ENCODE data around the gene MAP2K2. TPM values are rescaled to one million over a fixed set of nuclear protein-coding genes. Genes with fewer than 3 reads are reported as not detected.
A peak's percentile ranks its signal among the peaks of the same experiment; 100 is the strongest.

The MAP2K2 gene
- total and polyA plus RNA-seq, 2 donors (not counting 1 experiment from before 2014, with no cell fraction given), result 138 to 181 TPM

DNA sequence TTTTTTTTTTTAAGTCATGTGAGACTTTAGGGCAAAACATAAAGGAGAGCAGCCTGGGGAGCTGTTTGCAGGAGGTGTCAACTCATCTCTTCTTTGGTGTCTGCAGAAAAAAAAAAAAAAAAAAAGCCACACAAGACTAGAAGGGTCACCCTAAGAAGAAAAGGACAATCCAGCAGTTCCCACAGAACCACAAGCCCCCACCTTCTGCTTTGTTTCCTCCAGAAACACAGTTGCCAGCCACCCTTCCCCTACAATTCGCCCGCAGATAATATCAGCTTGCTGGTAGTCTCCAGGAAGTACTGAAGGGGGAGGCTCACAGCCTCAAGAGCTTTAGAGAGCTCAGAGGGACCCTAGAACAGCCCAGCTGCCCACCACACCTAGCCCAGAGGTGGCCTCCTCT is 34.9 kb downstream of the MAP2K2 start:
- Histone ChIP-seq H4K20me1 (ENCODE audit: control insufficient read depth, insufficient read depth, low read length, poor library complexity, severe bottlenecking) (no peaks in the 10 kb centered on the region), H3K36me3 (replicated peaks in 1 of 2; ENCODE audit: control extremely low read depth in 1 of 2, control insufficient read depth in 1 of 2, extremely low read depth in 1 of 2, insufficient read depth in 2 of 2, low read length in 1 of 2) (peaks cover 0 to 10% of the 10 kb centered on the region in 2 experiments), H3K4me1 (ENCODE audit: control insufficient read depth in 2 of 2, insufficient read depth in 2 of 2, low read length in 2 of 2) (peaks cover 24 to 28% of the 10 kb centered on the region in 2 donors), H3K9me3 (ENCODE audit: control extremely low read depth in 1 of 3, control insufficient read depth in 2 of 3, insufficient read depth in 1 of 3, low read length in 2 of 3) (peaks cover 0 to 4% (median 0%) of the 10 kb centered on the region in 3 donors), H3K79me2 (ENCODE audit: control insufficient read depth, insufficient read depth, low read length) (no peaks in the 10 kb centered on the region), H3K27ac (ENCODE audit: low read length in 2 of 2) (peak overlapping the region; percentile 62 to 74), H3K4me3 (ENCODE audit: control extremely low read depth in 1 of 5, extremely low read depth in 1 of 5, insufficient read depth in 1 of 5, low read depth in 2 of 5, low read length in 4 of 5) (peak overlapping the region in 4 of 5 experiments; percentile 17 to 46 (median 42)), H3K9ac (ENCODE audit: low read length) (peak overlapping the region; percentile 50), H3K4me2 (replicated peaks; ENCODE audit: low read depth, low read length, poor library complexity, severe bottlenecking) (peak overlapping the region; percentile 78), H3K27me3 (replicated peaks in 1 of 4; ENCODE audit: control extremely low read depth in 1 of 4, control insufficient read depth in 3 of 4, insufficient read depth in 4 of 4, low read length in 3 of 4) (no peaks in the 10 kb centered on the region), H2AFZ (ENCODE audit: insufficient read depth, low read depth, low read length, poor library complexity, severe bottlenecking) (peak overlapping the region; percentile 79)
- Mint-ChIP-seq H3K9me3 (ENCODE audit: insufficient read depth) (no peaks in the 10 kb centered on the region), H3K4me3 (peak overlapping the region; percentile 62), H3K27ac (peak overlapping the region; percentile 74), H3K4me1 (peaks cover 19% of the 10 kb centered on the region), H3K27me3 (no peaks in the 10 kb centered on the region)
- 8% methylated on average over 2 of the region's 2 CpGs for WGBS (ENCODE audit: insufficient coverage)
- DNase-seq (no peak), ATAC-seq (ENCODE audit: low read depth) (no peak)
- ChIA-PET POLR2A (interaction anchor here (0.7 to 0.8 kb wide), 2 partner anchors 11 to 23 kb away, joined by 5 to 6 read pairs; no protein-coding TSS in a partner anchor), CTCF (interaction anchor here (0.7 to 2.4 kb wide), 5 partner anchors 8 to 242 kb away, joined by 3 to 9 read pairs (median 4); no protein-coding TSS in a partner anchor)
- TF ChIP-seq EZH2 (IDR thresholded peaks at IDR 0.05; ENCODE audit: borderline replicate concordance, insufficient read depth, low read depth, low read length, poor library complexity, severe bottlenecking) (no peak), CTCF (IDR thresholded peaks at IDR 0.05) (no peak)
- intact Hi-C loops (cut with micrococcal nuclease), result no loop called here

Measured in B cell (primary cell).